PFSK-1 (cell line): ENCODE measurements around the gene DNAH17.

Experiments used
- FOXP2 ChIP-seq: optimal IDR thresholded peaks from 2 replicates; pipeline ENCODE3; 2011; ENCODE audit warnings: borderline replicate concordance, control low read depth, inconsistent platforms; ENCODE audit not compliant: insufficient read depth; ENCODE audit errors: extremely low read length, extremely low read depth
- POLR2AphosphoS5 ChIP-seq: IDR thresholded peaks from 2 replicates; pipeline ENCODE4 v1.6.1; 2012; ENCODE audit warnings: low read depth, mild to moderate bottlenecking, control low read depth, low read length, moderate library complexity
- SIN3A ChIP-seq: IDR thresholded peaks from 2 replicates; pipeline ENCODE4 v1.6.1; 2012; ENCODE audit warnings: mild to moderate bottlenecking, low read length, moderate library complexity, borderline replicate concordance; ENCODE audit not compliant: insufficient read depth
- TAF1 ChIP-seq: IDR thresholded peaks from 2 replicates; pipeline ENCODE4 v1.6.1; 2012; ENCODE audit warnings: low read length, control low read depth, borderline replicate concordance; ENCODE audit not compliant: insufficient read depth
- TF ChIP-seq, protein P1 (sequence below), 2 experiments: IDR thresholded peaks; 2 replicates each; pipeline versions ENCODE4 v1.6.1 to v1.8.0; 2011 to 2012; ENCODE audit warnings: low read depth in 2 of 2, low read length in 2 of 2, control low read depth in 1 of 2, inconsistent platforms in 1 of 2, mild to moderate bottlenecking in 1 of 2, moderate library complexity in 1 of 2; ENCODE audit not compliant: insufficient read depth in 1 of 2

Gene DNAH17

GRCh38 chr17:78522031-78522809 lies 55.0 kb downstream of the DNAH17 start:
- TF ChIP-seq, protein P1, sequence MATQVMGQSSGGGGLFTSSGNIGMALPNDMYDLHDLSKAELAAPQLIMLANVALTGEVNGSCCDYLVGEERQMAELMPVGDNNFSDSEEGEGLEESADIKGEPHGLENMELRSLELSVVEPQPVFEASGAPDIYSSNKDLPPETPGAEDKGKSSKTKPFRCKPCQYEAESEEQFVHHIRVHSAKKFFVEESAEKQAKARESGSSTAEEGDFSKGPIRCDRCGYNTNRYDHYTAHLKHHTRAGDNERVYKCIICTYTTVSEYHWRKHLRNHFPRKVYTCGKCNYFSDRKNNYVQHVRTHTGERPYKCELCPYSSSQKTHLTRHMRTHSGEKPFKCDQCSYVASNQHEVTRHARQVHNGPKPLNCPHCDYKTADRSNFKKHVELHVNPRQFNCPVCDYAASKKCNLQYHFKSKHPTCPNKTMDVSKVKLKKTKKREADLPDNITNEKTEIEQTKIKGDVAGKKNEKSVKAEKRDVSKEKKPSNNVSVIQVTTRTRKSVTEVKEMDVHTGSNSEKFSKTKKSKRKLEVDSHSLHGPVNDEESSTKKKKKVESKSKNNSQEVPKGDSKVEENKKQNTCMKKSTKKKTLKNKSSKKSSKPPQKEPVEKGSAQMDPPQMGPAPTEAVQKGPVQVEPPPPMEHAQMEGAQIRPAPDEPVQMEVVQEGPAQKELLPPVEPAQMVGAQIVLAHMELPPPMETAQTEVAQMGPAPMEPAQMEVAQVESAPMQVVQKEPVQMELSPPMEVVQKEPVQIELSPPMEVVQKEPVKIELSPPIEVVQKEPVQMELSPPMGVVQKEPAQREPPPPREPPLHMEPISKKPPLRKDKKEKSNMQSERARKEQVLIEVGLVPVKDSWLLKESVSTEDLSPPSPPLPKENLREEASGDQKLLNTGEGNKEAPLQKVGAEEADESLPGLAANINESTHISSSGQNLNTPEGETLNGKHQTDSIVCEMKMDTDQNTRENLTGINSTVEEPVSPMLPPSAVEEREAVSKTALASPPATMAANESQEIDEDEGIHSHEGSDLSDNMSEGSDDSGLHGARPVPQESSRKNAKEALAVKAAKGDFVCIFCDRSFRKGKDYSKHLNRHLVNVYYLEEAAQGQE (IDR thresholded peaks at IDR 0.05; ENCODE audit: insufficient read depth in 1 of 2, low read depth in 2 of 2, low read length in 2 of 2), result no peak
- TF ChIP-seq TAF1 (no peak), SIN3A (no peak), FOXP2 (no peak), POLR2AphosphoS5 (no peak)

DNA sequence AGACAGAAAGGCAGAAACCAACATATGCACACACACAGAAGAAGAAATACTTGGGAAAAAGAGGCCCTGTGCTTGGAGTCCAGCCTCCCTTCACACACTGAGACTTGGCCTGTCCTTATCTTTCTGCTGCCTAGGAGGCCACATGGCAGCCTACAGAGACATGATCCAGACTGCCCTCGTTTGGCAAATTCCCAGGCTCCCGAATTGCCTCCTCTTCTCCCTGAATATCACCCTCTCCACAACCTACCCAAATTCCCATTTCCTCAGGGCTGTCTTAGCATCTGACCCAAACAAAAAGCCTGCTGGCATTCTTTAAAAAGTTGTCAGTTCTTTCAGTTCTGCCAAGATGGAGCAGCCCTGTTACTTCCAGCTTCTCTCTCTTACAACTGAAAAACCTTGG lies 59.8 kb downstream of the DNAH17 start:
- TF ChIP-seq TAF1, result no peak
- TF ChIP-seq FOXP2, result no peak
- TF ChIP-seq, protein P1 (IDR thresholded peaks at IDR 0.05; ENCODE audit: insufficient read depth in 1 of 2, low read depth in 2 of 2, low read length in 2 of 2), result no peak
- TF ChIP-seq POLR2AphosphoS5, result no peak
- no peak for TF ChIP-seq SIN3A

DNA sequence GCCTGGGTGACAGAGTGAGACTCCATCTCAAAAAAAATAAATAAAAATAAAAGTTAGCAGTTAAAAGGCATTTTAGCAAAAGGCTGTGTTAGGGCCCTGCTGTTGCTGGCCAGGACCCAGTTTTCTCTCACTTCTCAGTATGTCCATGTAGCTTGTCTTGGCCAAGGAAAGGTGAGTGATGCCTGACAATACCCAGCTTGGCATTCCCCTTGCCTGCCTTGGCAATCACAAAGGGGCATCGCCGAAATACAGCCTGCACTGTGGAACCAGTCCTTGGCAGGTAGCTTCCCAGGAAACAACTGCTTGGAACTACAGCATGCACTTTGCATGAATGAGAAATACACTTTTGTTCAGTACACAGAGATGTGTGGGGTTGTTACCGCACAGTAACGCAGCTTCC lies 61.7 kb downstream of the DNAH17 start:
- no peak for TF ChIP-seq FOXP2
- no peak for TF ChIP-seq TAF1
- no peak for TF ChIP-seq POLR2AphosphoS5
- TF ChIP-seq, protein P1 (IDR thresholded peaks at IDR 0.05; ENCODE audit: insufficient read depth in 1 of 2, low read depth in 2 of 2, low read length in 2 of 2), result no peak
- TF ChIP-seq SIN3A, result no peak

DNA sequence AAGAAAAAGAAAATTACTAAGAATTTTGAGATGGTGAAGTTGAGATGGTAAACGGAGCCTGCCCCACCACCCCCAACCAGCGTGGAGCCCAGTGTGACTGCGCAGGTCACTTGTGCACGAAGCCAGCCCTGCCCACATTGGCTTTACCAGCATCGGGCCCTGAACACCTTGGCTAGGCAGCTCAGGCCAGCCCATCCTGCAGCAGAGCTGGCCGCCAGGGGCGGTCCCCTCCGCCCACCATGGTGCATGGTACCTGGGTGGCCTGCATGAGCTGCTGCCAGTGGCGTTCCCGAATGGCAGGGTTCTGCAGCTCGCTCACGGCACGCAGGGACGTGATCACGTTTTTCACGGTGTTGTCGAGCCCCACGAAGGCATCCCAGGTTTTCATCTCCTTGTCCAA lies 62.7 kb downstream of the DNAH17 start:
- TF ChIP-seq, protein P1 (IDR thresholded peaks at IDR 0.05; ENCODE audit: insufficient read depth in 1 of 2, low read depth in 2 of 2, low read length in 2 of 2), result no peak
- TF ChIP-seq SIN3A (no peak), FOXP2 (no peak), POLR2AphosphoS5 (no peak), TAF1 (no peak)
